NCI-H748 (cell line): ENCODE data around the gene CNIH3.

Experiments used
- DNase-seq: peaks from one replicate; lab custom pipeline; 2025; ENCODE audit not compliant: unreplicated experiment; lab: John Stamatoyannopoulos, UW

CNIH3 gene

GRCh38 chr1:224640587-224640986 is 24.5 kb downstream of the CNIH3 start:
- no peak for DNase-seq

GRCh38 chr1:224641030-224641429 is 24.9 kb downstream of the CNIH3 start:
- DNase-seq, result peak; percentile 24

DNA sequence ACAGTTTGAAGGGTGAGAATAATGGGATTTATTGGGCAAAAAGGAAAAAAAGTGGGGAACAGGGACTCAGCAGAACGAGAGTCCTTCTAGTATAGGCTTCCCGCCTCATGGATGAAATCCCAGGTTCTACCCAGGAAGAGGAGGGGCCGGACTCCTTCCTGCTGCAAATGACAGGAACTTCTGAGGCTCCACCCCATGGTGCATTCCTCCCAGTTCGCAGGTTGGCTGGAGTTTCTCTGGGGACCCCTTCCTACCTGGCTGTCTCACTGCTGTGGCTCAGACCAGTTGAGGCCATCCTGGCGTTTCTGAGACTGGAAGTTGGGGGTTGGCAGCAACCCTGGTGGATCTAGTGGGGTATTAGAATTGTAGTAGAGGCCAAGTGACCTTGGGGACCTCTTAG is 27.5 kb downstream of the CNIH3 start:
- no peak for DNase-seq

DNA sequence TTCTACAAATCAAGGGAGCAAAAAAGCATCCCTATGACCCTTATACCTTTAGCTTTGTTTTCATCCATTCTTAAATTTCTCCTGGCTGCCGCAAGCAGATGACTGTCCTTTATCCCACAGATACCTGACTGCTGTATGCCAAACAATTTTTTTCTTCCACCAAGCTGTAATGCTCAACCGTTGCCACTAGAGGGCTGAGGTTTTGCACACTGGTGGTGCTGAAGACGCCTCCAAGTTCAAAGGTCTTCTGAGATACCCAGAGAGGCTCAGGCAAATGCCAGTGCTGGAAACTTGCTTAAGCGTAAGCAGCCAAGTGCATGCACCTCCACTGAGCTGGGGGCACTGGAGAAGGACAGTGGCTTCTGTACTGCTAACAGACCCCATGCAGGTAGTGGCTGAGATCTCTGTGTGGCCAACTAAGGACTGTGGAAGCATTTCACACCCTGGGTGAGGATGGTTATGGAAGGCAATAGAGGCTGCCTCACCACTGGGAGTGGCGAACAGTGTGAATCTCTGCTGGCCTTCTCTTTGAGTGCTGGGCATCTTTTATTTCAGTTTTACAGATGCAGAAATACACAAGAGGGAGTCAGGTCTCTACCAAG is 28.5 kb downstream of the CNIH3 start:
- peak; percentile 44 for DNase-seq

DNA sequence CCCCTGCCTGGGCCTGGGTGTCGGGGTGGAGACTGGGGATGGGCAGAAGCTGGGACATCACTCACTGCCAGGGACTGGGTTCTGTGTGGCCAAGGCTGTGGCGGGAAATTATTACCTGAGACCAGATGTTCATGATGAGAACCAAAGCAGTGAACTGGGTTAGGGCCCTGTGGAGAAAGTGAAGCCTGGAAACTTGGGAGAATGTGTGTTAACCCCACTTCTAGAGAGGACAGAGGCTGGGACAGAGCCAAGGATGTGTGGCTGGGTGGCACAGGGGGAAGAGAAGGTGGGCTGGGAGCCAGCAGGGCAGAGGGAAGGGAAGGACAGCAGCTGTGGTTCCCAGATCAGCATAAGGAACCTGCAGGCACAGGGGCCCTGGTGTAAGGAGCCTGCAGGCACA is 31.3 kb downstream of the CNIH3 start:
- no peak for DNase-seq

GRCh38 chr1:224650290-224650689 is 34.2 kb downstream of the CNIH3 start:
- no peak for DNase-seq

GRCh38 chr1:224651188-224651587 is 35.1 kb downstream of the CNIH3 start:
- no peak for DNase-seq

- DNase-seq, result no peak
These were observed 40.3 kb downstream of the CNIH3 start for GRCh38 chr1:224656392-224656791.

GRCh38 chr1:224660074-224660473 is 44.0 kb downstream of the CNIH3 start:
- no peak for DNase-seq

DNA sequence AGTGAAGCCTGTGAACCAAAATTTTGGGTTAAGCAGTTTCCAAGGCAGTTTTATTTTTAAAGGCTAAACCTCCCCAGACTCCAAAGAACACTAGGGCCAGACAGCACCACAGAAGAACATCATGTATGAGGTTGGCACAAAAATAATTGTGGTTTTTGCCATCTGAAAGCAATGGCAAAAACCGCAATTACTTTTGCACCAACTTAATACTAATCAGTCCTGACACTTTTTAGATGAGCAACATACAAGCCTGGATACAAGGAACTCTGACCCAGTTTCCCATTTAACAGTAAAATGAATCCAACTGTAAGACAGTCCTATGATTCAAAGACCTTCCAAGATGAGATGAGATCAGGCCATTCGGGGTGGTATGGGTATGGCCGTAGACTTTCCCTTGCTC is 46.8 kb downstream of the CNIH3 start:
- no peak for DNase-seq

DNA sequence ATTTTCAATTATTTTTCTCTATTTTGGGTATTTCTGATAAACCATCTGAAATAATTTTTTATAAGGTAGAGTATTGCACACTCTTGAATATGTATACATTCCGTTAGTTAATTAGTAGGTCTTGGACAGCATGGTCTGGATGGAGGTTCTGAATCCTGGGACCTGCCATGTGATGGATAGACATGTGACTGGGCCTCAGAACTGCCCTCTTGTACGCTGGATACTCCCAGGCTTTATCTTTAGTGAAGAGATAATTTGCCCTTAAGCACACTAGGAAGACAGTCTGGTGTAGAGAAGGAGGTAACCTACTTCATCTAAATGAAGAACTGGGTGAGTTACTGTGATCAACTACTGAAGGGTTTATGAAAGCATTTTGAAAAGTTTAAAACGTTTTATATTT is 48.9 kb downstream of the CNIH3 start:
- DNase-seq, result no peak

DNA sequence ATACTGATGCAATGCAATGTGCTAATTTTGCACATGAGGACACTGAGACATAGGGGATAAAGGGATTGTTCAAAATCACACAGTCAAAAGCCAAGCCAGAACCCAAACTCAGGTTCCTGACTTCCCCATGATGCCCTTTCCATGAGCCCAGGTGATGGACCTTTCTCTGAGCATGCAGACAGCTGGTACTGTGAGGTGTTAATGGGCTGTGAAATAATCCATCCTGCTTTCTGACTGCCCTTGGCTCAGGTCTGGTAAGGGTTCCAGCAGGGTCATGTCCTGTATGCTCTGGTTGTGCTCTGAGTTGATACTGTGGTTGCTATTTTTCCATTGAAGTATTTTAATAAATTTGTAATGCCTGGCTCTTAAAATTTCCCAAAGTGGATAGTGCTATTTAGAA is 50.0 kb downstream of the CNIH3 start:
- no peak for DNase-seq

DNA sequence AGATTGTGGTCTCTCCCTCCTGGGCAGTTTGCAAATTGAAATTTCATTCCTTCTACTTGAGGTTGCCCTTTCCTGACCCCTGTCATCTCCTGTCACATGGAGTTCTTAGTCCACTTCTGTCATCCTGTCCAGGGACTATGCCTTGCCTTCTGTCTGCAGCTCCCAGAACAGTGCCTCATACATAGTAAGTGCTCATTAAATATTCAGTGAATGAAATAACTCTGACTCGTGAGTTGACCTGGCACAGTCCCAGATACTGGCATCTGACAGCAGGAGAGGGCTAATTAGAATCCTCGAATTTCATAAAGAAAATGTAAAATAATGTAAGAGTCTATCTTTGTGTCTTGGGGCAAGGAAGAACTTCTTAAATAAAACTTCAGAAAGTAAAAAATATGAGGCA is 50.8 kb downstream of the CNIH3 start:
- no peak for DNase-seq

DNA sequence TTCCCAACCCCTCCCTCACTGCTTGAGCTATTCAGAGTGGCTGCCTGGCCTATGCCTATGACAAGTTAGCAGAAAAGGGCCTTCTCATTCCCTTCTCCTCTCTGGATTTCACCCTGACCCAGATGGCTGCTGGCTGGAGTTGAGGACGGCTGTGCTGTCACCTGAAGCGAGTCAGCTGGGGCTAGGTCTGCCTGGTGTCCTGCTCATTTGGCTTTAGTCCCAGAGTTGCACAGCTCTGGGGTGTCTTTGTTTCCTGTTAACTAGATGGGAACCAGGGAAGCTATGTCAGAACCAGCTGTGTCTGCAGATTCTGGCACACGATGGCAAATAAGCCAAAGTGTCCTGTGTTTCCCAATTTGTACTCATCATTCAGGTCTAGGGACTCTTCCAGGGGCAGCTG is 52.9 kb downstream of the CNIH3 start:
- DNase-seq, result no peak

DNA sequence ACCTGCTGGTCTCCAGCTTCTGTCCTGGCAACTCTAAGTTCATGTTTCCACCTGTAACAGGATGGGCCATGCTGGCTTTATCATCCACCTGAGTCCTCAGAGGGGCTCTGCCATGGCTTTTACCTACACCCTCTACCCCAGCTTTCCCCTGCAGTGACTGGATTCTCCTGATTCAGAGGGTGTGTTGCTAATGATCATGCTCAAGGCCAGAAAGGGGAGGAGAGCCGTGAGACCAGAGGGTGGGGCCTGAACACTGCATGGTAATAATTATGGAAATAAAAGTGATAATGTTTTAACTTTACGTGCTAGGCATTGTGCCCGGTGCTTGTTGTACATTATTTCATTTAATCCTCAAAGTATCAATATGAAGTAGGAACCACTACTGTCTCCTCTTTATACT is 53.3 kb downstream of the CNIH3 start:
- no peak for DNase-seq

DNA sequence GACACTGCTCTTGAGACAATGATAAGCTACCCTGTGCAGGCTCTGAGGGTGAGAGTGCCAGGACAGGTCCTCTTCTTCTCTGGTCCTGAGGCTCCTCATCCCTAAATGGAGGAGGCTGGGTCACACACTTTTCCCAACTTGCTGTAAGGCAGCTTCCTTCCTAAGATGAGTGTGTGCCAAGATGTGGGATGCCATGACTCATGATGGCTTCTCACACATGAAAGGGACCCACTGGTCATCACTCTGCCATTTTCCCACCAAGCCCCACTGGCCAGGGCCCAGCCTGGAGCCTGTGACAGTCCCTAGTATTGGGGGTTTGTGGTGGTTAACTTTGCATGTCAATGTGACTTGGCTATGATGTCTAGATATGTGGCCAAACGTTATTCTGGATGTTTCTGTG is 54.4 kb downstream of the CNIH3 start:
- no peak for DNase-seq

- DNase-seq, result no peak
These were observed 55.0 kb downstream of the CNIH3 start for GRCh38 chr1:224671076-224671475.

DNA sequence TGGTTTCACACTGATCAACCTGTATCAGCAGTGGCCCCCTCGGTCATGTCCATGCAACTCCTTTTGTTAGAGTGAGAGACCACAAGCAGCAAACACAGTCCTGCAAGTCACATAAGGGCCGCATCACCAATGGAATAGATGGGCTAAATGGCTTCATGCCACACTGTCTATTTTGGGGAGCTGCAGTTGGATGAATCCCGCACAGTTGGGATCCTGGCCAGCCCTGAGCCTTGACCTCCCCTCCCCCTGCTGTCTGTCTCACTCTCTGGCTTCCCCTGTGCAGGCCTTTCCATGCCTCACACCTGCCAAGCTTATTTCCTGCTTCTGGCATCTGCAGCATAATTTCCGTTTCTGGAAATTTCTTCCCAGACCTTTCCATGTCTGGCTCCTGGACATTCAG is 57.0 kb downstream of the CNIH3 start:
- DNase-seq, result no peak

- DNase-seq, result no peak
These were observed 59.5 kb downstream of the CNIH3 start for GRCh38 chr1:224675590-224675989.

GRCh38 chr1:224676551-224676950 is 60.4 kb downstream of the CNIH3 start:
- no peak for DNase-seq

DNA sequence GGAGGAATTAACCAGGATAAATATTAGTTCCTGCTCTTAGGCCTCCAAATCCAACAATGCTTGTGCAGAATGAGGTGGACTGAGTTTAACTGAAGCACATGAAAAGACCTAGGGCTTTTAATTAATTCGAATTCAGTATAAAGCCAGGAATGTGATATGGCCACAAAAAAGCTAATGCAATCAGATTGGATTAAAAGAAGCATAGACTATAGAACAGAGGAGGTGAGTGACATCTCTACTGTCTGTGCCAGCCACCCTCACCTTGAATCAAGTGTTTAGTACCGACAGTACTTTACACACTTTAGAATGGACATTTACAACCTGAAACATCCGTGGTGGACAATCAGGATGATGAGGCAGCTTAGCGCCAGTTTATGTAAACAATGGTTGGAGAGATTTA is 62.1 kb downstream of the CNIH3 start:
- DNase-seq, result peak; percentile 5

GRCh38 chr1:224679606-224680005 is 63.5 kb downstream of the CNIH3 start:
- no peak for DNase-seq

DNA sequence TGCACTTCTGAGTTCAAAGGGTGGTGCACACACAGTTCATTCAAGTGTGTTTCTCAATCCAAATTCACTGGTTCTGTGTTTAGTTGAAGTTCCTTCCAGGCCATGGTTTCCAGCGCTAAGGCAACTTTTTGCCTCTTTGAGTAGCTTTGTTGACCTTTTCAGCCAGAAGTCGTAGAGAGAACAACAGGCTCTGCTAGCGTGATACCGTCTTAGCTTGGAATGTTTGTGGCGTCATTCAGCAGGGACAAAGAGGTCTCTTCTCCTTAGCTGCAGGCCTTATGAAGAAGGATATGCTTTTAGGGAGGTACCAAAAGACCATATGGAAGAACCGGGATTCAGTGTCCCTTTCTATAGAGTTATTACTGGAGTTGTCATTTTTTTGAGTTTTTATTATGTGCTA is 65.7 kb downstream of the CNIH3 start:
- DNase-seq, result no peak

- DNase-seq, result peak; percentile 37
These were observed 67.8 kb downstream of the CNIH3 start for GRCh38 chr1:224683936-224684335.
